ENCODE measurements around the gene SRMS. TPM values are rescaled to one million over a fixed set of nuclear protein-coding genes. Genes with fewer than 3 reads are reported as not detected.
"Not testable (repeated sequence)": the region's sequence is repeated elsewhere in the genome, so short reads cannot be mapped to it uniquely, and the experiment has no call there.

SRMS gene
- total RNA-seq, 2 donors from 2014 or later = 2.4 to 4.6 TPM

- DNase-seq = peak; percentile 83 to 90
- ATAC-seq = peak; percentile 70
- intact Hi-C loops (cut with DNase I, micrococcal nuclease) = no loop called here
Measured at GRCh38 chr20:63520934-63521601, 26.5 kb downstream of the SRMS start.

- ATAC-seq = peak; percentile 78
- peak; percentile 71 to 88 for DNase-seq
- intact Hi-C loops (cut with DNase I, micrococcal nuclease) = no loop called here
Measured at GRCh38 chr20:63520504-63520933, 27.0 kb downstream of the SRMS start, which contains the start of gene PPDPF. TSS of gene PPDPF (plus strand) at chr20:63520765. CDS start at chr20:63521309, 544 bp downstream.

- intact Hi-C loops (cut with DNase I, micrococcal nuclease) = no loop called here
Measured at GRCh38 chr20:63519668-63520503, 27.7 kb downstream of the SRMS start.

GRCh38 chr20:63518946-63519667, 28.4 kb downstream of the SRMS start:
- intact Hi-C loops (cut with DNase I, micrococcal nuclease) = no loop called here
- no peak for ATAC-seq

More at GRCh38 chr20:63519668-63520503, 27.7 kb downstream of the SRMS start:
- DNase-seq (peak; percentile 58 to 76), ATAC-seq (peak; percentile 34)

GRCh38 chr20:63518351-63518861, 29.1 kb downstream of the SRMS start:
- intact Hi-C loops (cut with DNase I, micrococcal nuclease) = no loop called here
- DNase-seq = peak in 1 of 2 donors; percentile 9

More at GRCh38 chr20:63518946-63519667, 28.4 kb downstream of the SRMS start:
- DNase-seq = peak in 1 of 2 donors; percentile 21

GRCh38 chr20:63517376-63518309, 29.9 kb downstream of the SRMS start:
- no peak for ATAC-seq
- DNase-seq = no peak
- intact Hi-C loops (cut with DNase I, micrococcal nuclease) = no loop called here

More at GRCh38 chr20:63518351-63518861, 29.1 kb downstream of the SRMS start:
- no peak for ATAC-seq

GRCh38 chr20:63514520-63514919, 33.0 kb downstream of the SRMS start:
- intact Hi-C loops (cut with DNase I, micrococcal nuclease); ATAC-seq; DNase-seq: not testable (repeated sequence)

DNA sequence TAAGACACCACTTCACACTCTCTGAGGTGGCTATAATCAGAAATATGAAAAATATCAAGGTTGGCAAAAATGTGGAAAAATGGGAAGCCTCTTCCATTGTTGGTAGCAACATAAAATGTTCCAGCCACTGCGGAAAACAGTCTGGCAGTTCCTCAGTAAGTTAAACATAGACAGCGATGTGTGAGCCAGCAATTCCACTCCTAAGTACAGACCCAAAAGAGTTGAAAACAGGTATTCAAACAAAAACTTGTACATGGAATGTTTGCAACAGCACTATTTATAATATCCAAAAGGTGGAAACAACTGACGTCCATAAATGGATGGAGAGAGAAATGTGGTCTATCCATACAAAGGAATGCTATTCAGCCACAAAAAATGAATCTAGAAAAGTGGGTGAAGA, 34.3 kb downstream of the SRMS start:
- intact Hi-C loops (cut with DNase I, micrococcal nuclease) = no loop called here
- ATAC-seq = no peak
- DNase-seq = no peak

DNA sequence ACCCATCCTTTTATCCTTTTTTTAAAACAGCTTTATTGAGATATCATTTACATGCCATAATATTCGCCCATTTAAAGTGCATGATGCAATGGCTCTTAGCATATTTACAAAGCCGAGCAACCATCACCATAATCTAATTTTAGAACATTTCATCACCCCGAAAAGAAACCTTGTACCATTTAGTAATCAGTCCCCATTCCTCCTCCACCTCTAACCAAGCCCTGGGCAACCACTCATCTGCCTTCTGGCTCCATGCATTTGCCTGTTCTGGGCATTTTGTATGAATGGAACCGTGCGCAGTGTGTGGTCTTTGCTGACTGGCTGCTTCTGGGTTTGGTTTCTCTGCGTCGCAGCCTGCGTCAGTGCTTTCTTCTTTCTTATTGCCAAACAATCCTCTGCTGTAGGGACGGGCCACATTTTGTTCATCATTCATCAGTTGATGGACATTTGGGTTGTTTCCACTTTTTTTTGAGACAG, 38.4 kb downstream of the SRMS start:
- ATAC-seq = no peak
- intact Hi-C loops (cut with DNase I, micrococcal nuclease) = no loop called here
- DNase-seq = no peak

GRCh38 chr20:63508072-63508768, 39.3 kb downstream of the SRMS start:
- intact Hi-C loops (cut with DNase I, micrococcal nuclease) = no loop called here
- DNase-seq = no peak
- ATAC-seq = no peak

GRCh38 chr20:63507083-63507743, 40.3 kb downstream of the SRMS start:
- ATAC-seq (no peak), DNase-seq (no peak)
- intact Hi-C loops (cut with DNase I, micrococcal nuclease) = no loop called here

- ATAC-seq (no peak), DNase-seq (no peak)
- intact Hi-C loops (cut with DNase I, micrococcal nuclease) = no loop called here
Measured at GRCh38 chr20:63505723-63506122, 41.8 kb downstream of the SRMS start.

- ATAC-seq (no peak), DNase-seq (no peak)
- intact Hi-C loops (cut with DNase I, micrococcal nuclease) = no loop called here
Measured at GRCh38 chr20:63505281-63505680, 42.3 kb downstream of the SRMS start.

DNA sequence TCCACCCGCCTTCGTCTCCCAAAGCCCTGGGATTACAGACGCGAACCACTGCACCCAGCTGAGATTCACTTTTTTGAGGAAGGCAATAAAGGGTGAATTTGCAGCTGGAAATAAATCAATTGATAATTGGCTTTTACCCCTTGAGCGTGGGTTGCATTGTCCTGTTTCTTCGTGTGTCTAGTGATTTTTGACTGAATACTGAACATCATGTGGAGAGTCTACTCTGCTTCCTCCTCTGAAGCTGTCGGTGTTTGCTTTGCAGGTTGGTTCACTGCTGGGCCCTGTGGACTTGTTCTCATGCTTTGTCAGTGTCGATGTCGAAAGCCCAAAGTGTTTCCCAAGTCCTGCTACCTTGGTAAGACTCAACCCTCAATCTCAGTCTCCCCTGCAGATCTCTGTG, 42.9 kb downstream of the SRMS start:
- no peak for ATAC-seq
- intact Hi-C loops (cut with DNase I, micrococcal nuclease) = no loop called here
- DNase-seq = no peak

GRCh38 chr20:63503524-63503923, 44.0 kb downstream of the SRMS start:
- no peak for DNase-seq
- ATAC-seq = no peak
- intact Hi-C loops (cut with DNase I, micrococcal nuclease) = no loop called here

DNA sequence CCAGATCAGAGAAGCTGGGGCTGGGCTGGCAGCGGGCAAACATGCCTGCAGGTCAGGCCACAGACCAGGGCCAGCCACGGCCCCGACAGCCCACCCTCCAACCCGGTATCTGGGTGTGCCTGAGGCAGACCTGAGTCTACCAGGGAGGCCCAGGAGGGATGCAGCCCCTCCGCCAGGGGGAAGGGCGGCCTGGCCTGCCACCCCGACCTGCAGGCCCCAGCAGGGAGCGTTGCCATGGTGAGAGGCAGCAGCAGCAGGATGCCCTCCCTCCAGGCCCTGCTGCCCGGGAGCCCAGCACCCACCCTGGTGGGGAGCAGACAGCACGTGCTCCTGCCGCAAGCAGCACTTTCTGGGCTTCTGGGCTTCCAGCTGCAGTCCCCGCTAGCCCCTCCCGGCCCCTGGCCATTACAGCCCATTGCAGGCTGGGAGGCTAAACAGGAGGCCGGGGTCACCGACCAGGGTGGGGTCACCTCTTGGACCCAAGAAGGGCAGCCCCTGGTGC, 44.8 kb downstream of the SRMS start:
- no peak for ATAC-seq
- DNase-seq = no peak
- intact Hi-C loops (cut with DNase I, micrococcal nuclease) = no loop called here
